Activated naive CD8-positive, alpha-beta T cell treated with anti-CD3 and anti-CD28 coated beads, Interleukin-2, amount 50 U/mL, for 24 hours (primary cell): ENCODE results near the gene EMC10.
A peak's percentile ranks its signal among the peaks of the same experiment; 100 is the strongest.

ENCODE experiments used
- ATAC-seq: fragments of 150-1000 bp; cut with Tn5 transposase; one replicate; pipeline ENCODE4 v1.10.0; 2021
- DNase-seq: peaks from one replicate; pipeline ENCODE4 v3.0.0; 2021
- H3K27ac Mint-ChIP-seq: one replicate; pipeline ENCODE4 v1.8.0; 2021; ENCODE audit warnings: mild to moderate bottlenecking, mixed read lengths
- H3K27me3 Mint-ChIP-seq: one replicate; pipeline ENCODE4 v1.8.0; 2021; ENCODE audit warnings: mixed read lengths
- H3K36me3 Mint-ChIP-seq: one replicate; pipeline ENCODE4 v1.8.0; 2021; ENCODE audit warnings: low read depth, mixed read lengths
- H3K4me1 Mint-ChIP-seq: one replicate; pipeline ENCODE4 v1.8.0; 2021; ENCODE audit warnings: mixed read lengths
- H3K4me3 Mint-ChIP-seq: one replicate; pipeline ENCODE4 v1.8.0; 2021; ENCODE audit warnings: mild to moderate bottlenecking, moderate library complexity, mixed read lengths
- H3K9me3 Mint-ChIP-seq: one replicate; pipeline ENCODE4 v1.8.0; 2021; ENCODE audit warnings: mixed read lengths

EMC10 gene

DNA sequence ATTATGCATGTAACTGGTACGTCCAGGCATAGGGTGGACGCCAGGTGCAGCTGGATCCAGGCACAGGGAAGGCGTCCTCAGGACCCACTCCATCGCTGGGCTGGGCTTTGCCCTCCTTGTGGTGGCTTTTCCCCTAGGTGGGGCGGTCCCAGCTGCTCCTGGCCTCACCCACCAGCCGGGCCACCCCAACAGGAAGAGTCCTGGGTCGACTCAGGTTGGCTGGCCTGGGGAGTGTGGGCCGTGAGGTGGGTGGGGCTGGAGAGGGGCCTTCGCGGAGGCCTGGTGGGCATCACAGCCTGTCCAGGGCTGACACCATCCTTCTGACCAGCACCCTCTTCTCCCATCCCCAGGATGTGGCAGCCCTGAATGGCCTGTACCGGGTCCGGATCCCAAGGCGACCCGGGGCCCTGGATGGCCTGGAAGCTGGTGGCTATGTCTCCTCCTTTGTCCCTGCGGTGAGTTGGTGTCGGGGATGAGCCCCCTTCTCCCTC lies 3.5 kb downstream of the EMC10 start:
- no peaks in the 10 kb centered on the region for H3K9me3 Mint-ChIP-seq
- no peak overlapping the region for H3K4me3 Mint-ChIP-seq
- H3K27me3 Mint-ChIP-seq: no peaks in the 10 kb centered on the region
- ATAC-seq: no peak
- peaks cover 20% of the 10 kb centered on the region for H3K36me3 Mint-ChIP-seq
- peaks cover 24% of the 10 kb centered on the region for H3K4me1 Mint-ChIP-seq
- no peak for DNase-seq
- H3K27ac Mint-ChIP-seq: no peak overlapping the region

DNA sequence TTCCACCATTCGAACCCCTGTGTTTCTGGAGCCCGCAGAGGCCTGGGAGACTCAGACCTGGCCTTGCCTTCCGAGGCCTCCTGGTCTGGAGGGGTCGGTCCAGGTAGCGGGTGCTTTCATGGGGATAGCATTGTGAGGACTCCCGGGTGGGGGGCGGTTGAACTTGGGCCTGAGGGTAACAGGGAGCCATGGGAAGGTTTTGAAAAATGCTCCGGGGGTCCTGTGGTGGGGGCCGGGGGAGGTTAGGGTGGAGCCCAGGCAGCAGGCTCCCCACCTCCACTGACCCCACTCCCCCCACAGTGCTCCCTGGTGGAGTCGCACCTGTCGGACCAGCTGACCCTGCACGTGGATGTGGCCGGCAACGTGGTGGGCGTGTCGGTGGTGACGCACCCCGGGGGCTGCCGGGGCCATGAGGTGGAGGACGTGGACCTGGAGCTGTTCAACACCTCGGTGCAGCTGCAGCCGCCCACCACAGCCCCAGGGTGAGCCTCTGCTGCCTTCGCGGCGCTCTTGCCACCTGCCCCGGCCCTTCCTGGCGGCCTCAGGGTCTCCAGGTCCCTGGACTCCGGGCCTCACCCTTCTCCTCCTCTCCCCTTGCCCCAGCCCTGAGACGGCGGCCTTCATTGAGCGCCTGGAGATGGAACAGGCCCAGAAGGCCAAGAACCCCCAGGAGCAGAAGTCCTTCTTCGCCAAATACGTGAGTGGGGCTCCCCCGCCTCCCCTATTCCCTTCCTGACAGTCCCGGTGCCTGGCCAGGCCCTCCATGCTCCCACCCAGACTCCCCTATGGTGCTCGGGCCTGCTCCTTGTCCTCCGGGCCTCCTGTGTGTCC lies 4.2 kb downstream of the EMC10 start:
- no peaks in the 10 kb centered on the region for H3K27me3 Mint-ChIP-seq
- peaks cover 21% of the 10 kb centered on the region for H3K4me1 Mint-ChIP-seq
- H3K36me3 Mint-ChIP-seq: peaks cover 22% of the 10 kb centered on the region
- DNase-seq (no peak), ATAC-seq (no peak)
- no peak overlapping the region for H3K27ac Mint-ChIP-seq
- H3K4me3 Mint-ChIP-seq: no peak overlapping the region
- no peaks in the 10 kb centered on the region for H3K9me3 Mint-ChIP-seq

DNA sequence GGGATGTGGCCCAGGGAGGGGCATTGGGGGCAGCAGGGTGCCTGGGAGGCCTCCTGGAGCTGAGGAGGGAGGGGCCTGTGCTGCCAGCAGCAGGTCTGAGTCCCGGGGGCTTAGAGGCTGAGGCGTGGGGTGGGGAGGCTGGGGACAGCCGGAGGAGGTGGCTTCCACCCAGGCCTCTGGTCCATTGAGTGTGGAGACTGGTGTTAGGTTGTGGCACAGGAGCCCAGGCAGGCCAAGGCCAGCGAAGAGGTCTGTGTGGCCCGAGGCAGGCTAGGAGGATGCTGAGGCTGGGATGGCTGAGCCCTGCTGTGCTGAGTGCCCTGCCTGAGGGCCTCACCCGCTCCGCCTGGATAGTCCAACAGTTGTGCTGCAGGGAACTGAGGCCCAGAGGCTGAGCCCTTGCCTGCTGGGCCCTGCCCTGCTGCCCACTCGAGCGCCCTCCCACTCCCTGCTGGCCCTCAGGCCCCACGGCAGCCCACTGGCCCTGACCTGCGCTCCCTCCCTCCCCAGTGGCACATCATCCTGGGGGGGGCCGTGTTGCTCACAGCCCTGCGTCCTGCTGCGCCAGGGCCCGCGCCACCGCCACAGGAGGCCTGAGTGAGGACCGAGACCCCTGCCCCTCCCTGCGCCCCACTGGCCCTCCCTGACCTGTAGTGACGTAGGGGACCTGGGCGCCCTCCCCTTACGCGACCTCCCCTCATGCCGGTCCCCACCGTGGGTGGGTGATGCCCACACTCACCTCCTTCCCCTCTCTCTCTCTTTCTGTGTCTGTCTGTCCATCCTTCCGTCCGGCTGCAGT lies 5.2 kb downstream of the EMC10 start:
- Mint-ChIP-seq H3K36me3 (peaks cover 28% of the 10 kb centered on the region), H3K4me3 (no peak overlapping the region)

DNA sequence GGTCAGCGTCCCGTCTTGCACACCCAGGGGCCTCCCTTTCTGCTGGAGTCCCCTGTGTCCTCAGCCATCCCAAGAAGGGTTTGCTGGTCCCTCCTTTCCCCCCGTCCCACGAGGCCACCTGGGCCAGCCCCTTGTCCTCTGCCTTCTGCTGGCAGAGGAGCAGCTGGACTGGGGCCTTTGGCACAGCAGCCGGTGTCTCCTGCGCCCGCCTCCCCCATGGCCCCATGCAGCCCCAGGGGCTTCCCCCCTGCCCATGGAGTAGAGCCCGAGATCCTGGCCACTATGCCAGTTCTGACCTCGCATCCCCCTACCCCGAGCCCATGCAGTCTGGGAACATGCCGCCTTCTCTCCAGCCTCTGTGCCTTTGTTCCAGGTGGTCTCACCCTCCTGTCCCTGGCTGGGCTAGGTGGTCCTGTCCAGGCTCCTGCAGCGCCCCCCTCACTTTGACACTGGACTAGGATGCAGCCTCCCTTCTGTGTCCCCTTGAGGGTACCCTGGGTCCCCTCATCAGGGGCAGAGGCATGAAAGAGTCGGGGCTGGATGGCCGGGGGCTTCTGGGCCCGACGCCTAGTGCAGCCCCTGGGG lies 6.1 kb downstream of the EMC10 start:
- Mint-ChIP-seq H3K27me3 (no peaks in the 10 kb centered on the region), H3K9me3 (peaks cover 6% of the 10 kb centered on the region), H3K27ac (no peak overlapping the region), H3K4me1 (peaks cover 13% of the 10 kb centered on the region), H3K4me3 (no peak overlapping the region), H3K36me3 (peaks cover 31% of the 10 kb centered on the region)
- no peak for DNase-seq
- ATAC-seq: no peak

More for the DNA sequence above, 5.2 kb downstream of the EMC10 start:
- Mint-ChIP-seq H3K4me1 (peaks cover 19% of the 10 kb centered on the region), H3K27ac (no peak overlapping the region), H3K27me3 (no peaks in the 10 kb centered on the region), H3K9me3 (peaks cover 2% of the 10 kb centered on the region)
- DNase-seq: no peak
- ATAC-seq: no peak

DNA sequence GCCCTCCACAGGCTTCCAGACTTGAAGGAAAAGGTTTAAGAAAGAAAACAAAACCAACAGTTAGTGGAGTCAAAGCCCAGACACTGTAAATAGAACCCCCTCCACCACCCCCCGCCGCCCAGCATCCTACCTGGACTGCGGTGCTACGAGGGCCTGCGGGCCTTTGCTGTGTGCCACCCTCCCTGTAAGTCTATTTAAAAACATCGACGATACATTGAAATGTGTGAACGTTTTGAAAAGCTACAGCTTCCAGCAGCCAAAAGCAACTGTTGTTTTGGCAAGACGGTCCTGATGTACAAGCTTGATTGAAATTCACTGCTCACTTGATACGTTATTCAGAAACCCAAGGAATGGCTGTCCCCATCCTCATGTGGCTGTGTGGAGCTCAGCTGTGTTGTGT lies 6.6 kb downstream of the EMC10 start:
- H3K36me3 Mint-ChIP-seq: peaks cover 25% of the 10 kb centered on the region
- no peak overlapping the region for H3K4me3 Mint-ChIP-seq
- ATAC-seq: no peak
- no peak for DNase-seq
- H3K4me1 Mint-ChIP-seq: peaks cover 8% of the 10 kb centered on the region
- no peaks in the 10 kb centered on the region for H3K27me3 Mint-ChIP-seq
- peaks cover 6% of the 10 kb centered on the region for H3K9me3 Mint-ChIP-seq
- H3K27ac Mint-ChIP-seq: no peak overlapping the region

DNA sequence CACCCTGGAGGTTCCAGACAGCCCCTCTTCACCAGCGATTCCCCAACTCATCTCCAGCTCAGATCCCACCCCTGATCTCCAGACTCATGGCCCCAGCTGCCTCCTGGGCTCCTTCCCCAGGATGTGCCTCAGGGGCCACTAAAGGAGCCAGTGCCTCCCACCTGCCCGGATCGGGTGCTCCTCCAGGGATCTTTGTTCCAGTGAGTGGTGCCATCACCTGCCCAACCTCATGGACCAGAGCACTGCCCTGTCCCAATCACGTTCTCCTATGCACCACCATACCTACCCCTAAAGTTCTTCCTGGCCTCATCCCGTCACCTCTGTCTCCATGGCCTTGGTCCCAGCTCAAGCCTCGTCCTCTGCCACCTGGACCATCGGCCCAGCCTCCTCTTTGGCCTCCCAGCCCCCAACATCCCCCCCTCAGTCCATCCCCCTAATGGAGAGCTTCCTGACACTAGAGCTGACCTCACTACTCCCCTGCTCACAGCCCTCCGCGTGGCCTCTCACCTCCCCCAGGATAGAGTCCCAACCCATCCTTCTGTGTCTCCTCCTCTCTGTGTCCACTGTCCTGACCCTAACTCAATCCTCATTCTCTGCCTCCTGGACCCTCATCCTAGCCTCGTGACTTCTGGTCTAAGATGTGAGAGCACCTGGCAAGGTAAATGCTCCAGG lies 9.1 kb downstream of the EMC10 start:
- ATAC-seq: no peak
- H3K27ac Mint-ChIP-seq: peak overlapping the region; percentile 38
- no peaks in the 10 kb centered on the region for H3K27me3 Mint-ChIP-seq
- H3K4me3 Mint-ChIP-seq: no peak overlapping the region
- H3K9me3 Mint-ChIP-seq: peaks cover 6% of the 10 kb centered on the region
- H3K4me1 Mint-ChIP-seq: no peaks in the 10 kb centered on the region
- peaks cover 21% of the 10 kb centered on the region for H3K36me3 Mint-ChIP-seq
- DNase-seq: no peak

DNA sequence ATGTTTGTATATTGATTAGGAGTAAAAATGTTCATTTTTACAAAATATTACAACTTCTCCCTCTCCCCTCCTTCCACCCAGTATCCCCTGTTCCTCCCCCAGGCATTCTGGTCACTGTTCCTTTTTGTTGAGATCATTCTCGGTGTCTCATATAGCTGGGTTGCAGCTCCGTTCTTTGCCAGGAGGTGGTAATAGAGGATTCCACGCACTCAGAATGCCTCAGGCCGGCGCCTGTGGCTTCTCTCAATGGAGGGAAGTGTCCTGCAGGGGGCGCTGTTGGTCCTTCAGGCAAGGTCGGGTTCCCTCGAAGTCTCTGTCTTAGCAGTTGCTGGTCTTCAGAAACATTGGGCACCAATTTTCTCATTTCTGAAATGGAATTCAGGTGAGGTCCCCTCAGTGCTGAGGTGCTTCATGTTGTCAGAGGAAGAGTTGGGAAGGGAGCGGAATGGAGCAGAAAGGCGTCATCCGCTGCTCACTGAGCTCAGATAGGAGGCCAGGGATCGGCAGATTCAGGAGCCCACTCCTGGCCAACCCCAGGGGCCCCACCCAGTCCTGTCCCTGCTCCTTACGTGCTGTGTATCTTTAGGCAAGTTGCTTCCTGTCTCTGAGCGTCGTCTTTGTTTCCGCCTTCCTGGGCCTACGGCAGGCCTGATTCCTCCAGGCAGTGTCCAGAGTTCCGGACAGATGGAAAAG lies 10.7 kb downstream of the EMC10 start:
- DNase-seq (peak; percentile 73), ATAC-seq (peak; percentile 29)
- Mint-ChIP-seq H3K4me3 (no peak overlapping the region), H3K27ac (no peak overlapping the region), H3K27me3 (peaks cover 2% of the 10 kb centered on the region), H3K4me1 (peaks cover 11% of the 10 kb centered on the region), H3K9me3 (peaks cover 6% of the 10 kb centered on the region), H3K36me3 (peaks cover 21% of the 10 kb centered on the region)

DNA sequence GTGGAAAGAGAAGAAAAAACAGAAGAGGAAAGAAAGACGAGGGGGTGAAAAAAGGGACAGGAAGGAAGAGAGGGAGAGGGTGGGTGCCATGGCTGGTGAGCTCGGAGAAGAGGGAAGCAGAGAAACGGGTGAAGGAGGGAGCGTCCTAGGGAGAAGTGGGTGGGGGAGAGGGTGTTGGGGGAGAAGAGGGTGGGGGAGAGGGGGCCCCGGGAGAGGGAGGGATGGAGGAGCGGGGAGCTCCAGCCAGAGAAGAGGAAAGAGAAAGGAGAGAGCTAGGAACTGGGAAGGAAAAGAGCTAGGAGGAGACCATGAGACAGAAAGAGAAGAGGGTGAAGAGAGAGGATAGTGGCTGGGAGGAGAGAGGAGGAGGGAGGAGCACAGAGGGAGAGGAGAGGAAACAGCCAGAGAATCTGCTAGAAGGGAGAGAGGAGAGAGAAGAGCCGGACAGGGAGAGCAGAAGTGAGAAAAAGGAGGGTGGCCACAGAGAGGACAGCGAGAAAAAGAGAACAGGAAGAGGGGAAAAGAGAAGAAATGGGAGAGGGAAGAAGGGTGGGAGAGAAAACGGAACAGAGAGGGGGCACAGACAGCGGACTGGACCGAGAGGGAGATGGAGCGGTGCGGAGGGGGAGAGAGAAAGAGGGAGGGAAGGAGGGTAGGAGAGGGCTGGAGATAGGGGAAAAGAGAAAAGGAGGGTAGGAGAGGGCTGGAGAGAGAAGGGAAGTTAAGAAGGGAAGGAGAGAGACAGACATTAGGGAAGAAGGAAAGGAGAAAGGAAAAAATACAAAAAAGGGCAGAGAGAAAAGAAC lies 12.3 kb downstream of the EMC10 start:
- no peak for DNase-seq
- Mint-ChIP-seq H3K4me3 (no peak overlapping the region), H3K9me3 (peaks cover 6% of the 10 kb centered on the region), H3K36me3 (peaks cover 13% of the 10 kb centered on the region), H3K27ac (no peak overlapping the region), H3K4me1 (peaks cover 17% of the 10 kb centered on the region), H3K27me3 (peaks cover 2% of the 10 kb centered on the region)
- no peak for ATAC-seq

DNA sequence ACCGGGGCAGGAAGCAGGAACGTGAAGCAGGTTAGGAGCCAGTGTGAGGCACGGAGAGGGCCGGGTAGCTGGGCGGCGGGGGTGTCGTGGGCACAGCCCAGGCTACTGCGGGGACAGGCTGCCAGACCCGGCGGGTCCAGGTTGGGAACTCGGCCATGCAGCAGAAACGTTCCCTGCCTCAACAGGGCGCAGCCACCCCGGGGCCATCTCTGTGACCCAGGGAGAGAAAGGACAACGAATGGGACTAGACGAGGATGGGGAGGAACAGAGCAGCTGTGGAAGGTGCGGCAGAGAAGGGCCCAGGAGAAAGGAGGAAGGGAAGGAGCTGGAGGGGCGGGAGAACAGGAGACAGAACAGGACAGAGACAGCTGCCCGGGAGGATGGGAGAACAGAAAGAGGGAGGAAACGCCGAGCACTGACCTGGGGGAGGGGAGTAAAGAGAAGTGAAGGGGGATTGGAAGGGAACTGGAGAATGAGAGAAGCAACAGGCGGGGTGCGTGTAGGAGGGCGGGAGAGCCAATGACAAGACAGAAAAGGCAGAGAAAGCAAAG lies 13.2 kb downstream of the EMC10 start:
- Mint-ChIP-seq H3K27ac (no peak overlapping the region), H3K36me3 (peaks cover 13% of the 10 kb centered on the region), H3K4me1 (peaks cover 17% of the 10 kb centered on the region), H3K9me3 (peaks cover 6% of the 10 kb centered on the region), H3K27me3 (peaks cover 2% of the 10 kb centered on the region), H3K4me3 (no peak overlapping the region)
- ATAC-seq (no peak), DNase-seq (no peak)

DNA sequence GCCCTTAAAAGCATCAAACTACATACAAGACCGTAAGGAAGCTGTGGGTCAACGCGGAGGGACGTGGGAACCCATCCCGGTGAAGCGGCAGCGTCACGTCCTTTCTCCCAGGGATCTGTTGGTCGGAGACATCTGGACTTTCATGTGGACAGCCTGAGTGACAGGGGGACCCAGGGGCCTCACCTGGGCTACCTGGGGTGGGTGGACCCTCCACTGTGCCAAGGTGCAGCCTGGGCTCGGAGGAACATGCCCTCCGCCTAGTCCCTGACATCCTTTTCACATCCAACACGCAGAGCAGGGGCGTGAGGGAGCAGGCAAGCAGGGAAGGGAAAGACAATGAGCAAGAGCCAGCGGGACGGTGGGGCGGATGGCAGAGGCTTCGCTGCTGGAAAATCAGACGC lies 14.1 kb downstream of the EMC10 start:
- DNase-seq: no peak
- Mint-ChIP-seq H3K4me1 (peaks cover 17% of the 10 kb centered on the region), H3K27ac (no peak overlapping the region), H3K4me3 (no peak overlapping the region), H3K36me3 (peaks cover 10% of the 10 kb centered on the region), H3K9me3 (peaks cover 6% of the 10 kb centered on the region), H3K27me3 (peaks cover 2% of the 10 kb centered on the region)
- no peak for ATAC-seq

DNA sequence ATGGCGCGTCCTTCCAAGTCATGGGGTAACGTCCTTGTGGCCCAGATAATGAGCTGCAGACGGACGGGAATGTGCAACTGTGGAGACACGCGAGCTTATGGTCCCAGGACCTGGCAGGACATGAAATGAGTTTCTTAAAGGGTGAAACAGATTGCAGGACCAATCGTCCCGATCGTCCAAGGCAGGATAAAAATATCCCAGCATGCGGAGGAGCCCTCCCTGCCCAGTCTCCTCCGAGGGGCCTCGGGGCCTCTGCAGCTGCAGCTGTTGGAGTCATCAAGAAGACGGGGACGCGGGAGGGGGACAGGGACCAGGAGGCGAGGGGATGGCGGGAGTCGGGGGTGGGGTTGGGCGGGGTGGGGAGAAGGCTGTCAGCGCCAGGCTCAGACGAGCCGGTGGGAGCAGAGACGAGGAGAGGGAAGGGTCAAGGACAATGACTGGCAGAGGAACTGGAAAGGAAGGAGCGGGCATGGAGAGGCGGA lies 14.7 kb downstream of the EMC10 start:
- Mint-ChIP-seq H3K27ac (no peak overlapping the region), H3K9me3 (peaks cover 6% of the 10 kb centered on the region), H3K4me1 (peaks cover 17% of the 10 kb centered on the region), H3K27me3 (peaks cover 2% of the 10 kb centered on the region), H3K36me3 (peaks cover 6% of the 10 kb centered on the region), H3K4me3 (no peak overlapping the region)
- no peak for DNase-seq
- ATAC-seq: no peak

DNA sequence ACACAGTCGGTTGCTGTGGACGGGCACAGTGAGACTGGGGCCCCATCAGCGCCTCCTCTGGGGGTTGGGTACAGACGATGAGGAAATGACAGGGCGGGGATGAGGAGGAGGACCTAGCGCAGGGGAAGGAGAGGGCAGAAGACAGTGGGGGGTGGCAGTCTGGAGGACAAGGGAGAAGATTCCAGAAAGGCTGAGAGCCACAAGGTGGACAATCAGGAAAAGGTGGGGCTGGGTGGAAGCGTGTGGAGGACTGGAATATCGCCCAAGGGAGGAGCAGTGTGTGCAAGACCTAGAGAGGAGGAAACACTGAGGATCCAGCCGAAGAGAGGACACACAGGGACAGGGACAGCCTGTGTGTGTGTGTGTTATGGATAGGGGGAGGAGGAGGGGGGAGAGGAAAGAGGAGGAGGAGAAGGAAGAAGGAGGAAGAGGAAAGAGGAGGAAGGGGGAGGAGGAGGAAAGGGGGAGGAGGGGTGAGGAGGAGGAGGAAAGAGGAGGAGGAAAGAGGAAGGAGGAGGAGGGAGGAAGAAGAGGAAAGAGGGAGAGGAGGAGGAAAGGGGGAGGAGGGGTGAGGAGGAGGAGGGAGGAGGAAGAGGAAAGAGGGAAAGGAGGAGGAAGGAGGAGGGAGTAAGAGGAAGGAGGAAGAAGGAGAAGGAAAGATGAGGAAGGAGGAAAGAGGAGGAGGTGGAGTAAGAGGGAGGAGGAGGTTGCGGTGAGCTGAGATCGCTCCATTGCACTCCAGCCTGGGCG lies 16.2 kb downstream of the EMC10 start:
- peak overlapping the region; percentile 47 for H3K4me3 Mint-ChIP-seq
- peaks cover 2% of the 10 kb centered on the region for H3K27me3 Mint-ChIP-seq
- H3K9me3 Mint-ChIP-seq: no peaks in the 10 kb centered on the region
- DNase-seq: peak; percentile 57
- H3K4me1 Mint-ChIP-seq: peaks cover 17% of the 10 kb centered on the region
- ATAC-seq: peak; percentile 91
- H3K27ac Mint-ChIP-seq: no peak overlapping the region
- no peaks in the 10 kb centered on the region for H3K36me3 Mint-ChIP-seq
